WTC11 (cell line): ENCODE data around the gene ADCY3. TPM values are rescaled to one million over a fixed set of nuclear protein-coding genes. Genes with fewer than 3 reads are reported as not detected.

Experiments used
- ATAC-seq: fragments of 200-7000 bp; cut with Tn5 transposase; 2 replicates; pipeline ENCODE4 v1.10.0; 2021; ENCODE audit warnings: mild to moderate bottlenecking, moderate library complexity
- CTCF ChIA-PET: fragments of 300-600 bp; sonication (Branson Sonifier 250); formaldehyde crosslinking; loops from one replicate; lab custom pipeline; 2021; ENCODE audit warnings: antibody characterized with exemption; lab: Charles Lee
- POLR2A ChIA-PET: fragments of 350-600 bp; sonication (Branson Sonifier 250); formaldehyde crosslinking; loops from one replicate; lab custom pipeline; 2021; ENCODE audit warnings: antibody characterized with exemption; lab: Charles Lee
- DNase-seq: peaks from one replicate; pipeline ENCODE4 v3.0.0; 2021; ENCODE audit warnings: low spot score
- H3K27ac Mint-ChIP-seq: 2 replicates; pipeline ENCODE4 v1.8.0; 2021; ENCODE audit warnings: mixed read lengths
- H3K27me3 Mint-ChIP-seq: 2 replicates; pipeline ENCODE4 v1.8.0; 2021; ENCODE audit warnings: low read depth, mild to moderate bottlenecking, moderate library complexity, mixed read lengths
- H3K36me3 Mint-ChIP-seq: 2 replicates; pipeline ENCODE4 v1.8.0; 2021; ENCODE audit warnings: mixed read lengths
- H3K4me1 Mint-ChIP-seq: 2 replicates; pipeline ENCODE4 v1.8.0; 2022; ENCODE audit warnings: mixed read lengths
- H3K4me3 Mint-ChIP-seq: 2 replicates; pipeline ENCODE4 v1.8.0; 2021; ENCODE audit warnings: mild to moderate bottlenecking, moderate library complexity, mixed read lengths
- H3K9me3 Mint-ChIP-seq: 2 replicates; pipeline ENCODE4 v1.8.0; 2021; ENCODE audit warnings: mixed read lengths
- CBFB ChIP-seq: sonication (generic); formaldehyde crosslinking; IDR thresholded peaks from 2 replicates; pipeline ENCODE4 v1.8.1; 2022; ENCODE audit warnings: mild to moderate bottlenecking, low read depth, missing genetic modification reagents
- CDX4 ChIP-seq: fragments of 250-450 bp; sonication (Bioruptor Pico); IDR thresholded peaks from 2 replicates; pipeline ENCODE4 v1.9.0; 2021; ENCODE audit warnings: moderate library complexity, mild to moderate bottlenecking, inconsistent platforms, borderline replicate concordance
- EMX1 ChIP-seq: fragments of 250-450 bp; sonication (Bioruptor Pico); IDR thresholded peaks from 2 replicates; pipeline ENCODE4 v1.8.0; 2021; ENCODE audit warnings: mild to moderate bottlenecking
- ERG ChIP-seq: fragments of 250-450 bp; sonication (Bioruptor Pico); IDR thresholded peaks from 2 replicates; pipeline ENCODE4 v1.8.0; 2021; ENCODE audit warnings: mild to moderate bottlenecking
- ESRRA ChIP-seq: sonication (generic); formaldehyde crosslinking; IDR thresholded peaks from 2 replicates; pipeline ENCODE4 v1.8.1; 2022; ENCODE audit warnings: mild to moderate bottlenecking, missing genetic modification reagents, borderline replicate concordance
- FOXP4 ChIP-seq: sonication (generic); formaldehyde crosslinking; IDR thresholded peaks from 2 replicates; pipeline ENCODE4 v1.8.0; 2022; ENCODE audit warnings: mild to moderate bottlenecking, missing genetic modification reagents
- HMGA2 ChIP-seq: fragments of 250-450 bp; sonication (Bioruptor Pico); IDR thresholded peaks from 2 replicates; pipeline ENCODE4 v1.4.0; 2021; ENCODE audit warnings: mild to moderate bottlenecking, moderate library complexity
- MLX ChIP-seq: sonication (generic); formaldehyde crosslinking; IDR thresholded peaks from 2 replicates; pipeline ENCODE4 v1.8.1; 2023; ENCODE audit warnings: mild to moderate bottlenecking, missing genetic modification reagents, moderate library complexity
- NFATC4 ChIP-seq: fragments of 250-450 bp; sonication (Bioruptor Pico); IDR thresholded peaks from 2 replicates; pipeline ENCODE4 v1.9.0; 2021; ENCODE audit warnings: mild to moderate bottlenecking
- PRDM15 ChIP-seq: sonication (generic); formaldehyde crosslinking; IDR thresholded peaks from 2 replicates; pipeline ENCODE4 v1.8.0; 2022; ENCODE audit warnings: missing genetic modification reagents
- PREB ChIP-seq: sonication (generic); formaldehyde crosslinking; IDR thresholded peaks from 2 replicates; pipeline ENCODE4 v1.8.1; 2022; ENCODE audit warnings: mild to moderate bottlenecking, missing genetic modification reagents, moderate library complexity, borderline replicate concordance
- RORB ChIP-seq: fragments of 250-450 bp; sonication (Bioruptor Pico); IDR thresholded peaks from 2 replicates; pipeline ENCODE4 v1.9.0; 2021; ENCODE audit warnings: mild to moderate bottlenecking
- TEAD1 ChIP-seq: sonication (generic); formaldehyde crosslinking; IDR thresholded peaks from 2 replicates; pipeline ENCODE4 v1.8.0; 2022; ENCODE audit warnings: mild to moderate bottlenecking, missing genetic modification reagents
- TP53 ChIP-seq: sonication (generic); formaldehyde crosslinking; IDR thresholded peaks from 2 replicates; pipeline ENCODE4 v1.8.1; 2023; ENCODE audit warnings: mild to moderate bottlenecking, missing genetic modification reagents
- ZNF138 ChIP-seq: sonication (generic); formaldehyde crosslinking; conservative IDR thresholded peaks from 2 replicates; pipeline ENCODE4 v1.8.1; 2022; ENCODE audit warnings: mild to moderate bottlenecking, moderate library complexity, missing genetic modification reagents
- ZNF423 ChIP-seq: fragments of 250-450 bp; sonication (Bioruptor Pico); IDR thresholded peaks from 2 replicates; pipeline ENCODE4 v2.1.2; 2022; ENCODE audit warnings: mild to moderate bottlenecking, moderate library complexity
- ZNF671 ChIP-seq: fragments of 250-450 bp; sonication (Bioruptor Pico); IDR thresholded peaks from 2 replicates; pipeline ENCODE4 v1.8.0; 2021; ENCODE audit warnings: mild to moderate bottlenecking
- total RNA-seq: library from RNA; stranded (reverse); gene quantifications from 3 replicates; pipeline ENCODE4 v1.2.3, GENCODE V29; 2021

ADCY3 gene
- total RNA-seq, 1 experiment from 2014 or later, result 37.1 TPM

- TF ChIP-seq ZNF138 (CRISPR knock-in tag), result no peak
- TF ChIP-seq TEAD1 (CRISPR knock-in tag), result no peak
Observed at GRCh38 chr2:24771764-24772586, 148.1 kb downstream of the ADCY3 start (continued).

GRCh38 chr2:24771061-24771460 is 149.0 kb downstream of the ADCY3 start:
- no peak for ATAC-seq
- H3K9me3 Mint-ChIP-seq, result peaks cover 3% of the 10 kb centered on the region; the same call in 1 of the 2 replicates
- no peaks in the 10 kb centered on the region for H3K27me3 Mint-ChIP-seq
- POLR2A ChIA-PET, result no interaction called here
- peaks cover 8% of the 10 kb centered on the region for H3K4me1 Mint-ChIP-seq
- no peak overlapping the region for H3K4me3 Mint-ChIP-seq
- TF ChIP-seq NFATC4 (CRISPR knock-in tag) (no peak), ESRRA (CRISPR knock-in tag) (no peak), EMX1 (no peak), CDX4 (no peak), TP53 (CRISPR knock-in tag) (no peak), MLX (CRISPR knock-in tag) (no peak), ZNF671 (no peak), CBFB (CRISPR knock-in tag) (no peak), ZNF423 (CRISPR knock-in tag) (no peak), RORB (no peak), ERG (CRISPR knock-in tag) (no peak), FOXP4 (CRISPR knock-in tag) (no peak), HMGA2 (CRISPR knock-in tag) (no peak), PRDM15 (CRISPR knock-in tag) (no peak), PREB (CRISPR knock-in tag) (no peak)
- no peak for DNase-seq
- CTCF ChIA-PET, result no interaction called here
- H3K36me3 Mint-ChIP-seq, result peaks cover 9% of the 10 kb centered on the region
- H3K27ac Mint-ChIP-seq, result no peak overlapping the region

Other genes starting within 250 kb of the ADCY3 start
- gene PTRHD1, start 126.8 kb downstream of the ADCY3 start, total RNA-seq, result 37.6 to 43.4 TPM (median 39.2 TPM) in 3 replicates
- gene CENPO, start 126.8 kb downstream of the ADCY3 start, total RNA-seq, result 35.2 to 38.6 TPM (median 35.2 TPM) in 3 replicates
- gene DNAJC27, start 51.7 kb upstream of the ADCY3 start, total RNA-seq, result 3.8 to 5.4 TPM (median 5.0 TPM) in 3 replicates
- gene EFR3B, start 121.8 kb upstream of the ADCY3 start, total RNA-seq, result 8.9 to 10.1 TPM (median 9.7 TPM) in 3 replicates
- 3.2 to 4.4 TPM (median 3.7 TPM) in 3 replicates for gene POMC, start 248.3 kb upstream of the ADCY3 start, total RNA-seq